DND-41 (cell line): ENCODE data around the gene LEMD2.

Experiments used
- EZH2 ChIP-seq: IDR thresholded peaks from 3 replicates; pipeline ENCODE4 v1.6.1; 2012; ENCODE audit warnings: borderline replicate concordance, low read depth, mild to moderate bottlenecking, moderate library complexity, low read length, inconsistent platforms; ENCODE audit not compliant: severe bottlenecking
- TF ChIP-seq, protein P1 (sequence below): IDR thresholded peaks from 2 replicates; pipeline ENCODE4 v1.5.1; 2012; ENCODE audit warnings: borderline replicate concordance, low read length, moderate library complexity, mild to moderate bottlenecking; ENCODE audit not compliant: poor library complexity, severe bottlenecking; ENCODE audit errors: extremely low read depth

DNA sequence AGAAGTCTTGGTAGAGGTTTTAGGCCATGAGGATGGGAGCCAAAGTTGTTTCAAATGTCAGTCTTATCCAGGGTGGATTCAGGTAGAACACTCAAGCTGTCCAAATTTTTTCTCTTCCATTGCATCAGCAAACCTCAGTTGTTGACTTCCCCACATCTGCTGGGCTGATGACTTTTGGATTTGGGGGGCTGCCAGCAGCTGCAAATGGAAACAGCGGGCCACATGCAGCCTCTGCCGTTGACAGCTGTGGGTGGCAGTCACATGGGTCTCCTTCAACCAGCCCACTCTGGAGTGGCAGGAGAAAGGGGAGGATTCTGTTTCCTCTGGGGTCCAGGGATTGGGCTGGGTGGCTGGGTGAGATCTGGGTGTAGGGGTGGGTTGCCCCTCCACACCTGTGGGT lies 20.7 kb upstream of the LEMD2 start:
- TF ChIP-seq, protein P1, sequence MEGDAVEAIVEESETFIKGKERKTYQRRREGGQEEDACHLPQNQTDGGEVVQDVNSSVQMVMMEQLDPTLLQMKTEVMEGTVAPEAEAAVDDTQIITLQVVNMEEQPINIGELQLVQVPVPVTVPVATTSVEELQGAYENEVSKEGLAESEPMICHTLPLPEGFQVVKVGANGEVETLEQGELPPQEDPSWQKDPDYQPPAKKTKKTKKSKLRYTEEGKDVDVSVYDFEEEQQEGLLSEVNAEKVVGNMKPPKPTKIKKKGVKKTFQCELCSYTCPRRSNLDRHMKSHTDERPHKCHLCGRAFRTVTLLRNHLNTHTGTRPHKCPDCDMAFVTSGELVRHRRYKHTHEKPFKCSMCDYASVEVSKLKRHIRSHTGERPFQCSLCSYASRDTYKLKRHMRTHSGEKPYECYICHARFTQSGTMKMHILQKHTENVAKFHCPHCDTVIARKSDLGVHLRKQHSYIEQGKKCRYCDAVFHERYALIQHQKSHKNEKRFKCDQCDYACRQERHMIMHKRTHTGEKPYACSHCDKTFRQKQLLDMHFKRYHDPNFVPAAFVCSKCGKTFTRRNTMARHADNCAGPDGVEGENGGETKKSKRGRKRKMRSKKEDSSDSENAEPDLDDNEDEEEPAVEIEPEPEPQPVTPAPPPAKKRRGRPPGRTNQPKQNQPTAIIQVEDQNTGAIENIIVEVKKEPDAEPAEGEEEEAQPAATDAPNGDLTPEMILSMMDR = no peak
- TF ChIP-seq EZH2 = no peak
